ENCODE results near the gene TMEM38B. TPM values are rescaled to one million over a fixed set of nuclear protein-coding genes. Genes with fewer than 3 reads are reported as not detected.
A peak's percentile ranks its signal among the peaks of the same experiment; 100 is the strongest.

The TMEM38B gene
- polyA plus RNA-seq, 1 of the 3 experiments (the other 2 are of a cell fraction), result 6.8 TPM

DNA sequence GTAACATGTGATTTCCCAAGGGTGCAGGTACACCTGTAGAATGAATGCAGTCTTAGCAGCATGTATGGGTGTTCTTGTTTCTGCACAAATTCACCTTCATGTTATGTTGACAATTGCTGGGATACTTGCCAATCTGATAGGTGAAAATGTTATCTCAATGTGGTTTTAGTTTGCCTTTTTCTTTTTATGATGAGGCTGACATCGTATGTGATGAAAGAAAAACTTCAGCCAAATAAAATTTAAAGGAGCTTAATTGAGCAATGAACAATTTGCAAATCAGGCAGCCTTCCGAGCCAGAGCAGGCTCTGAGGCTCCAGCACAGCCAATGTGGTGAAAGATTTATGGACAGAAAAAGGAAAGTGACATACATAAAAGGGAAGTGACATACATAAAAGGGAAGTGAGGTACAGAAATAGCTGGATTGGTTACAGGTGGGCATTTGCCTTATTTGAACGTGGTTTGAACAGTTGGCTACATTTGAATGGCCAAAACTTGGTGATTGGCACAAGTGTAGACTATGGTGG lies 21.6 kb upstream of the TMEM38B start:
- POLR2A ChIA-PET, result no interaction called here
- CTCF ChIA-PET, result interaction anchor here (0.8 to 1.1 kb wide), 2 partner anchors 16 to 18 kb away, joined by 3 read pairs; no protein-coding TSS in a partner anchor
- H3K9ac ChIP-seq, result no peak overlapping the region

DNA sequence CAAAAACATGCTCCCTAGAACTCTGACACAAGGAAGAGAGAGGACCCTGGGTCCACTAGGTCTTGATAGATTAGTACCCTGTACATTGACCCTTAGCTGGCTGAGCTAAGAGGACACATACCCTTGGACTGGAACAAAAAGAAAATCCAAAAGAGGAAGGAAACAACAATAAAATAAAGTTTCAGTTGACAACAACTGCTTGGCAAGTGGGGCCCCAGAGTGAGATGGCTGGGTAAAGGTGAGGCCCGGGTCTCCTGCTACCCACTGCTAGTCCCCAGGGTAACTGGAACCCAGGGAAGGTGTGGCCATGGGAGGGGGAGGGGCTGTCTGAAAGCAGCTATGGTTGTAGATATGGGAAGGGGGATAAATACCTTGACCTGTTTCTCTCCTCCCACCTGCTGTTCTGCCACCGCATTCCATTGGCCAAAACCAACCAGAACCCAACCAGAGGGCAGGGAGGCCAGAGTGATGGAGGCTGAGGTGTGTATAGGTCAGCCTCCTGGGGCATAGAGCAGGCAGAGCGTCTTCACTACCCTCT lies 20.4 kb upstream of the TMEM38B start:
- Histone ChIP-seq H4K20me1 (ENCODE audit: insufficient read depth) (no peaks in the 10 kb centered on the region), H3K4me1 (ENCODE audit: control insufficient read depth in 1 of 2, insufficient read depth in 2 of 2, low read depth in 1 of 2, low read length in 1 of 2) (no peaks in the 10 kb centered on the region; a peak in 1 of 4 replicates), H3K36me3 (replicated peaks in 1 of 2; ENCODE audit: control insufficient read depth in 1 of 2, insufficient read depth in 2 of 2, low read length in 1 of 2) (no peaks in the 10 kb centered on the region), H3K9me2 (no peaks in the 10 kb centered on the region), H3K27me3 (ENCODE audit: insufficient read depth) (no peaks in the 10 kb centered on the region), H3K9ac (no peak overlapping the region), H3K4me2 (no peak overlapping the region), H3K9me3 (no peaks in the 10 kb centered on the region), H2AFZ (ENCODE audit: low read depth) (no peak overlapping the region), H3F3A (replicated peaks; ENCODE audit: insufficient read depth) (no peaks in the 10 kb centered on the region), H3K4me3 (ENCODE audit: low read depth in 2 of 2, low read length in 1 of 2) (no peak overlapping the region), H3K27ac (ENCODE audit: low read depth in 2 of 2, low read length in 1 of 2) (no peak overlapping the region), H3K79me2 (ENCODE audit: insufficient read depth) (no peaks in the 10 kb centered on the region)
- ChIA-PET CTCF (interaction anchor here (1.1 kb wide), 1 partner anchor 17 kb away, joined by 3 read pairs; no protein-coding TSS in a partner anchor), POLR2A (no interaction called here)
- 42% methylated on average over 3 of the region's 3 CpGs for WGBS (ENCODE audit: low lambda C conversion rate)
- no peak for DNase-seq
- TF ChIP-seq, protein P1, sequence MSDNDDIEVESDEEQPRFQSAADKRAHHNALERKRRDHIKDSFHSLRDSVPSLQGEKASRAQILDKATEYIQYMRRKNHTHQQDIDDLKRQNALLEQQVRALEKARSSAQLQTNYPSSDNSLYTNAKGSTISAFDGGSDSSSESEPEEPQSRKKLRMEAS (IDR thresholded peaks at IDR 0.05; ENCODE audit: low read depth), result no peak
- TF ChIP-seq FOSL2 (IDR thresholded peaks at IDR 0.05; ENCODE audit: borderline replicate concordance, low read depth), result no peak
- TF ChIP-seq NFIC (IDR thresholded peaks at IDR 0.05; ENCODE audit: borderline replicate concordance), result no peak
- TF ChIP-seq, protein P2, sequence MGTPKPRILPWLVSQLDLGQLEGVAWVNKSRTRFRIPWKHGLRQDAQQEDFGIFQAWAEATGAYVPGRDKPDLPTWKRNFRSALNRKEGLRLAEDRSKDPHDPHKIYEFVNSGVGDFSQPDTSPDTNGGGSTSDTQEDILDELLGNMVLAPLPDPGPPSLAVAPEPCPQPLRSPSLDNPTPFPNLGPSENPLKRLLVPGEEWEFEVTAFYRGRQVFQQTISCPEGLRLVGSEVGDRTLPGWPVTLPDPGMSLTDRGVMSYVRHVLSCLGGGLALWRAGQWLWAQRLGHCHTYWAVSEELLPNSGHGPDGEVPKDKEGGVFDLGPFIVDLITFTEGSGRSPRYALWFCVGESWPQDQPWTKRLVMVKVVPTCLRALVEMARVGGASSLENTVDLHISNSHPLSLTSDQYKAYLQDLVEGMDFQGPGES (IDR thresholded peaks at IDR 0.05; ENCODE audit: low read depth, low read length), result no peak
- TF ChIP-seq, protein P3, sequence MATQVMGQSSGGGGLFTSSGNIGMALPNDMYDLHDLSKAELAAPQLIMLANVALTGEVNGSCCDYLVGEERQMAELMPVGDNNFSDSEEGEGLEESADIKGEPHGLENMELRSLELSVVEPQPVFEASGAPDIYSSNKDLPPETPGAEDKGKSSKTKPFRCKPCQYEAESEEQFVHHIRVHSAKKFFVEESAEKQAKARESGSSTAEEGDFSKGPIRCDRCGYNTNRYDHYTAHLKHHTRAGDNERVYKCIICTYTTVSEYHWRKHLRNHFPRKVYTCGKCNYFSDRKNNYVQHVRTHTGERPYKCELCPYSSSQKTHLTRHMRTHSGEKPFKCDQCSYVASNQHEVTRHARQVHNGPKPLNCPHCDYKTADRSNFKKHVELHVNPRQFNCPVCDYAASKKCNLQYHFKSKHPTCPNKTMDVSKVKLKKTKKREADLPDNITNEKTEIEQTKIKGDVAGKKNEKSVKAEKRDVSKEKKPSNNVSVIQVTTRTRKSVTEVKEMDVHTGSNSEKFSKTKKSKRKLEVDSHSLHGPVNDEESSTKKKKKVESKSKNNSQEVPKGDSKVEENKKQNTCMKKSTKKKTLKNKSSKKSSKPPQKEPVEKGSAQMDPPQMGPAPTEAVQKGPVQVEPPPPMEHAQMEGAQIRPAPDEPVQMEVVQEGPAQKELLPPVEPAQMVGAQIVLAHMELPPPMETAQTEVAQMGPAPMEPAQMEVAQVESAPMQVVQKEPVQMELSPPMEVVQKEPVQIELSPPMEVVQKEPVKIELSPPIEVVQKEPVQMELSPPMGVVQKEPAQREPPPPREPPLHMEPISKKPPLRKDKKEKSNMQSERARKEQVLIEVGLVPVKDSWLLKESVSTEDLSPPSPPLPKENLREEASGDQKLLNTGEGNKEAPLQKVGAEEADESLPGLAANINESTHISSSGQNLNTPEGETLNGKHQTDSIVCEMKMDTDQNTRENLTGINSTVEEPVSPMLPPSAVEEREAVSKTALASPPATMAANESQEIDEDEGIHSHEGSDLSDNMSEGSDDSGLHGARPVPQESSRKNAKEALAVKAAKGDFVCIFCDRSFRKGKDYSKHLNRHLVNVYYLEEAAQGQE (IDR thresholded peaks at IDR 0.05; ENCODE audit: low read depth, low read length), result no peak
- no peak for TF ChIP-seq TCF12 (IDR thresholded peaks at IDR 0.05)
- TF ChIP-seq FOXJ3 (CRISPR knock-in tag; IDR thresholded peaks at IDR 0.05), result no peak
- TF ChIP-seq, protein P4, sequence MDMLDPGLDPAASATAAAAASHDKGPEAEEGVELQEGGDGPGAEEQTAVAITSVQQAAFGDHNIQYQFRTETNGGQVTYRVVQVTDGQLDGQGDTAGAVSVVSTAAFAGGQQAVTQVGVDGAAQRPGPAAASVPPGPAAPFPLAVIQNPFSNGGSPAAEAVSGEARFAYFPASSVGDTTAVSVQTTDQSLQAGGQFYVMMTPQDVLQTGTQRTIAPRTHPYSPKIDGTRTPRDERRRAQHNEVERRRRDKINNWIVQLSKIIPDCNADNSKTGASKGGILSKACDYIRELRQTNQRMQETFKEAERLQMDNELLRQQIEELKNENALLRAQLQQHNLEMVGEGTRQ (IDR thresholded peaks at IDR 0.05; ENCODE audit: borderline replicate concordance, low read depth, low read length), result no peak
- no peak for TF ChIP-seq RXRA (IDR thresholded peaks at IDR 0.05; ENCODE audit: borderline replicate concordance, low read depth)
- no peak for TF ChIP-seq SIN3A (IDR thresholded peaks at IDR 0.05; ENCODE audit: borderline replicate concordance, low read depth, low read length)
- TF ChIP-seq, protein P5, sequence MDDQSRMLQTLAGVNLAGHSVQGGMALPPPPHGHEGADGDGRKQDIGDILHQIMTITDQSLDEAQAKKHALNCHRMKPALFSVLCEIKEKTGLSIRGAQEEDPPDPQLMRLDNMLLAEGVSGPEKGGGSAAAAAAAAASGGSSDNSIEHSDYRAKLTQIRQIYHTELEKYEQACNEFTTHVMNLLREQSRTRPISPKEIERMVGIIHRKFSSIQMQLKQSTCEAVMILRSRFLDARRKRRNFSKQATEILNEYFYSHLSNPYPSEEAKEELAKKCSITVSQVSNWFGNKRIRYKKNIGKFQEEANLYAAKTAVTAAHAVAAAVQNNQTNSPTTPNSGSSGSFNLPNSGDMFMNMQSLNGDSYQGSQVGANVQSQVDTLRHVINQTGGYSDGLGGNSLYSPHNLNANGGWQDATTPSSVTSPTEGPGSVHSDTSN (IDR thresholded peaks at IDR 0.05), result no peak
- no peak for TF ChIP-seq TEAD4 (IDR thresholded peaks at IDR 0.05; ENCODE audit: borderline replicate concordance, insufficient read depth)

More for the DNA sequence above, 21.6 kb upstream of the TMEM38B start:
- Histone ChIP-seq H3K36me3 (replicated peaks in 1 of 2; ENCODE audit: control insufficient read depth in 1 of 2, insufficient read depth in 2 of 2, low read length in 1 of 2) (no peaks in the 10 kb centered on the region), H3K4me2 (no peak overlapping the region), H2AFZ (ENCODE audit: low read depth) (no peak overlapping the region), H3K27ac (ENCODE audit: low read depth in 2 of 2, low read length in 1 of 2) (no peak overlapping the region), H3K4me3 (ENCODE audit: low read depth in 2 of 2, low read length in 1 of 2) (no peak overlapping the region), H3K4me1 (ENCODE audit: control insufficient read depth in 1 of 2, insufficient read depth in 2 of 2, low read depth in 1 of 2, low read length in 1 of 2) (no peaks in the 10 kb centered on the region; a peak in 1 of 4 replicates), H3K27me3 (ENCODE audit: insufficient read depth) (no peaks in the 10 kb centered on the region), H3F3A (replicated peaks; ENCODE audit: insufficient read depth) (no peaks in the 10 kb centered on the region), H3K9me2 (no peaks in the 10 kb centered on the region), H4K20me1 (ENCODE audit: insufficient read depth) (no peaks in the 10 kb centered on the region), H3K9me3 (no peaks in the 10 kb centered on the region), H3K79me2 (ENCODE audit: insufficient read depth) (no peaks in the 10 kb centered on the region)
- no peak for DNase-seq
- 11% methylated on average over 3 of the region's 3 CpGs for WGBS (ENCODE audit: low lambda C conversion rate)
- TF ChIP-seq, protein P6, sequence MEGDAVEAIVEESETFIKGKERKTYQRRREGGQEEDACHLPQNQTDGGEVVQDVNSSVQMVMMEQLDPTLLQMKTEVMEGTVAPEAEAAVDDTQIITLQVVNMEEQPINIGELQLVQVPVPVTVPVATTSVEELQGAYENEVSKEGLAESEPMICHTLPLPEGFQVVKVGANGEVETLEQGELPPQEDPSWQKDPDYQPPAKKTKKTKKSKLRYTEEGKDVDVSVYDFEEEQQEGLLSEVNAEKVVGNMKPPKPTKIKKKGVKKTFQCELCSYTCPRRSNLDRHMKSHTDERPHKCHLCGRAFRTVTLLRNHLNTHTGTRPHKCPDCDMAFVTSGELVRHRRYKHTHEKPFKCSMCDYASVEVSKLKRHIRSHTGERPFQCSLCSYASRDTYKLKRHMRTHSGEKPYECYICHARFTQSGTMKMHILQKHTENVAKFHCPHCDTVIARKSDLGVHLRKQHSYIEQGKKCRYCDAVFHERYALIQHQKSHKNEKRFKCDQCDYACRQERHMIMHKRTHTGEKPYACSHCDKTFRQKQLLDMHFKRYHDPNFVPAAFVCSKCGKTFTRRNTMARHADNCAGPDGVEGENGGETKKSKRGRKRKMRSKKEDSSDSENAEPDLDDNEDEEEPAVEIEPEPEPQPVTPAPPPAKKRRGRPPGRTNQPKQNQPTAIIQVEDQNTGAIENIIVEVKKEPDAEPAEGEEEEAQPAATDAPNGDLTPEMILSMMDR (IDR thresholded peaks at IDR 0.05), result no peak
- TF ChIP-seq GATA2 (CRISPR knock-in tag; IDR thresholded peaks at IDR 0.05), result peak; percentile 35; the same call in 1 of the 2 replicates
